Measurements from ENCODE around the gene APRT. TPM values are rescaled to one million over a fixed set of nuclear protein-coding genes. Genes with fewer than 3 reads are reported as not detected.

APRT gene
- total RNA-seq, 1 donor from 2014 or later, result 54.4 TPM

DNA sequence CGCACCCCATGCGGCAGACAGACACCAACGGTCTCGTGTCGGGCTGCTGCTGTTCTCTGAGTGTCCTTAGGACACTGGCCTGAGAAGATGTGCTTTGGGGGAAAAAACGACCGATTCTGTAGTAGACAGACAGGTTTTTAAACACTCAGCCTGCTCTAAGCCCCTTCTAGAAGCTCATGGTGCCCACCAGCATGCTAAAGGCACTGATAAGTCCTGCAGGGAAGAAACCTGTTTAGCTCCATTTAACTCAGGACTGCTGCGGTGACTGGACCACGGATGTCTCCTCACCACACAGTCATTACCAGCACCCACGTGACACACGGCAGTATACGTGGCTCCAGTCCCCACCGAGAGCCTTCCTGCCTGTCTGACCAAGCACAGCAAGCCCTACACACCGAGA is 19.1 kb upstream of the APRT start:
- H3K27me3 Mint-ChIP-seq (ENCODE audit: unreplicated experiment), result peaks cover 2% of the 10 kb centered on the region
- no peaks in the 10 kb centered on the region for H3K36me3 Mint-ChIP-seq (ENCODE audit: unreplicated experiment)

GRCh38 chr16:88830258-88830657 is 18.5 kb upstream of the APRT start:
- Mint-ChIP-seq H3K4me1 (ENCODE audit: low read depth, unreplicated experiment) (no peaks in the 10 kb centered on the region), H3K36me3 (ENCODE audit: unreplicated experiment) (no peaks in the 10 kb centered on the region), H3K27me3 (ENCODE audit: unreplicated experiment) (peaks cover 2% of the 10 kb centered on the region), H3K27ac (ENCODE audit: unreplicated experiment) (no peak overlapping the region), H3K4me3 (ENCODE audit: unreplicated experiment) (no peak overlapping the region), H3K9me3 (ENCODE audit: unreplicated experiment) (peaks cover 3% of the 10 kb centered on the region)
- no peak for TF ChIP-seq CTCF (IDR thresholded peaks at IDR 0.05; ENCODE audit: partially characterized antibody, unreplicated experiment)
- DNase-seq, result no peak

More for the DNA sequence above, 19.1 kb upstream of the APRT start:
- Mint-ChIP-seq H3K27ac (ENCODE audit: unreplicated experiment) (no peak overlapping the region), H3K4me3 (ENCODE audit: unreplicated experiment) (no peak overlapping the region), H3K9me3 (ENCODE audit: unreplicated experiment) (peaks cover 2% of the 10 kb centered on the region), H3K4me1 (ENCODE audit: low read depth, unreplicated experiment) (no peaks in the 10 kb centered on the region)
- DNase-seq, result no peak
- no peak for TF ChIP-seq CTCF (IDR thresholded peaks at IDR 0.05; ENCODE audit: partially characterized antibody, unreplicated experiment)

- peaks cover 2% of the 10 kb centered on the region for H3K27me3 Mint-ChIP-seq (ENCODE audit: unreplicated experiment)
- H3K9me3 Mint-ChIP-seq (ENCODE audit: unreplicated experiment), result peaks cover 1% of the 10 kb centered on the region
- no peak for TF ChIP-seq CTCF (IDR thresholded peaks at IDR 0.05; ENCODE audit: partially characterized antibody, unreplicated experiment)
- H3K36me3 Mint-ChIP-seq (ENCODE audit: unreplicated experiment), result no peaks in the 10 kb centered on the region
- H3K27ac Mint-ChIP-seq (ENCODE audit: unreplicated experiment), result no peak overlapping the region
- DNase-seq, result no peak
- no peak overlapping the region for H3K4me3 Mint-ChIP-seq (ENCODE audit: unreplicated experiment)
- no peaks in the 10 kb centered on the region for H3K4me1 Mint-ChIP-seq (ENCODE audit: low read depth, unreplicated experiment)
These were observed 17.0 kb upstream of the APRT start for GRCh38 chr16:88828711-88829110.

- Mint-ChIP-seq H3K4me1 (ENCODE audit: low read depth, unreplicated experiment) (no peaks in the 10 kb centered on the region), H3K4me3 (ENCODE audit: unreplicated experiment) (no peak overlapping the region), H3K27ac (ENCODE audit: unreplicated experiment) (no peak overlapping the region), H3K9me3 (ENCODE audit: unreplicated experiment) (peaks cover 1% of the 10 kb centered on the region), H3K36me3 (ENCODE audit: unreplicated experiment) (no peaks in the 10 kb centered on the region), H3K27me3 (ENCODE audit: unreplicated experiment) (peaks cover 5% of the 10 kb centered on the region)
- DNase-seq, result no peak
- TF ChIP-seq CTCF (IDR thresholded peaks at IDR 0.05; ENCODE audit: partially characterized antibody, unreplicated experiment), result no peak
These were observed 16.0 kb upstream of the APRT start for GRCh38 chr16:88827727-88828126.

DNA sequence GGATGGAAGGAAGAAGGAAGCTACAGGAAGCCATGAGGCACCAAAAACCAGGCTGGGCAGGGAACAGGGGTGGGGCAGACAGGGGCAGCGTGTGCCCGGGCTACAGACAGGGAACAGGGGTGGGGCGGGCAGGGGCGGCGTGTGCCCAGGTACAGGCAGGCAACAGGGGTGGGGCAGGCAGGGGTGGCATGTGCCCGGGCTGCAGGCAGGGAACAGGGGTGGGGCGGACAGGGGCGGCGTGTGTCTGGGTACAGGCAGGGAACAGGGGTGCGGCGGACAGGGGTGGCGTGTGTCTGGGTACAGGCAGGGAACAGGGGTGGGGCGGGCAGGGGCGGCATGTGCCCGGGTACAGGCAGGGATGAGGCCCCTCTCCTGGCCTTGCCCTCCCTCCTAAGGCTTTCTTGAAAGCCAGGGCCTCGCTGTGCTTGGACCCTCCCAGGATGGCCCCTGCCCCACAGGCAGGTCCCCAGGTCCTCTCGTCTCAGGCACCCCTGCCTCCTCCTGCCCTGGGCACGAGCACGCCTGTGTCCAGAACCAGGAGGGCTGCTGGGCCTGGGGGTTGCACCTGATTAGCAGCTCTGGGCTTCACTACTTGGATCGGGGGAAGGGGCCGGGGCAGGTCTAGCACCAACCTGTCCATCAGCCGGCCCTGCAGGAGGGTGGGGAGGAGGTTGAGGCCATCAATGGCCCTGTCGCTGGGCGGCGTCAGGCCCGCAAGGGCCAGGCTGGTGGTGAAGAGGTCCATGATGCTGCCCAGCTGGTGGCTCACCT is 14.5 kb upstream of the APRT start:
- peaks cover 1% of the 10 kb centered on the region for H3K9me3 Mint-ChIP-seq (ENCODE audit: unreplicated experiment)
- no peak for TF ChIP-seq CTCF (IDR thresholded peaks at IDR 0.05; ENCODE audit: partially characterized antibody, unreplicated experiment)
- H3K27ac Mint-ChIP-seq (ENCODE audit: unreplicated experiment), result no peak overlapping the region
- no peak for DNase-seq
- no peaks in the 10 kb centered on the region for H3K36me3 Mint-ChIP-seq (ENCODE audit: unreplicated experiment)
- peaks cover 7% of the 10 kb centered on the region for H3K27me3 Mint-ChIP-seq (ENCODE audit: unreplicated experiment)
- H3K4me1 Mint-ChIP-seq (ENCODE audit: low read depth, unreplicated experiment), result no peaks in the 10 kb centered on the region
- no peak overlapping the region for H3K4me3 Mint-ChIP-seq (ENCODE audit: unreplicated experiment)

All from glutamatergic neuron (in vitro differentiated cells).